HepG2 (cell line): ENCODE data around the gene ANXA3. TPM values are rescaled to one million over a fixed set of nuclear protein-coding genes. Genes with fewer than 3 reads are reported as not detected.

Source experiments
- ATAC-seq: fragments of 200-7000 bp; cut with Tn5 transposase; 3 replicates; pipeline ENCODE4 v1.9.1; 2020; ENCODE audit warnings: mild to moderate bottlenecking, moderate library complexity
- BruUV-seq: library from RNA; stranded (reverse); fragments of 400-500 nt; replicated peaks from 2 replicates; lab custom pipeline; 2021; lab: Mats Ljungman, UMichigan
- CTCF ChIA-PET: fragments of 300-600 bp; formaldehyde crosslinking; extraction: SDS; loops from one replicate; lab custom pipeline; 2021; ENCODE audit warnings: low total read pairs, inconsistent platforms, low intra/inter-chr PET ratio; lab: Yijun Ruan, JAX
- POLR2A ChIA-PET: fragments of 350-600 bp; sonication (Branson Sonifier 250); formaldehyde crosslinking; loops from one replicate; lab custom pipeline; 2020; ENCODE audit warnings: antibody characterized with exemption, inconsistent platforms; lab: Yijun Ruan, JAX
- DNase-seq: peaks from one replicate; pipeline ENCODE4 v3.0.0-alpha.2; 2015; ENCODE audit warnings: low spot score
- FAIRE-seq: peaks from 3 replicates; lab custom pipeline; 2011; peaks lifted over from hg19 to GRCh38; lab: Jason Lieb, UNC
- H2AFZ ChIP-seq: one replicate; pipeline ENCODE4 v1.6.1; 2011; ENCODE audit warnings: low read length, inconsistent platforms
- H3K27ac ChIP-seq: fragments of 300-600 bp; 3 replicates; pipeline ENCODE4 v1.8.0; 2011; ENCODE audit warnings: mixed run types, mild to moderate bottlenecking, mixed read lengths, low read length, inconsistent platforms; ENCODE audit not compliant: insufficient read depth; ENCODE audit errors: extremely low read length
- H3K27me3 ChIP-seq, 2 experiments: fragments of 200-600 bp in 1 of 2; 2 replicates in 1 of 2; 3 replicates in 1 of 2; pipeline versions ENCODE4 v1.6.0 to v1.8.0; 2011; ENCODE audit warnings: low read length in 2 of 2, mild to moderate bottlenecking in 2 of 2, moderate library complexity in 2 of 2, inconsistent platforms in 1 of 2; ENCODE audit not compliant: insufficient read depth in 2 of 2, control insufficient read depth in 1 of 2
- H3K36me3 ChIP-seq, 2 experiments: fragments of 200-600 bp in 1 of 2; replicated peaks in 1 of 2; 2 replicates in 1 of 2; 3 replicates in 1 of 2; pipeline versions ENCODE4 v1.5.1 to v1.8.0; 2011; ENCODE audit warnings: low read length in 2 of 2, inconsistent platforms in 1 of 2; ENCODE audit not compliant: insufficient read depth in 2 of 2, control insufficient read depth in 1 of 2
- H3K4me1 ChIP-seq: 2 replicates; pipeline ENCODE4 v1.5.1; 2012; ENCODE audit warnings: low read length, inconsistent platforms; ENCODE audit not compliant: insufficient read depth
- H3K4me2 ChIP-seq: 2 replicates; pipeline ENCODE4 v1.6.0; 2011; ENCODE audit warnings: low read depth, low read length, inconsistent platforms
- H3K4me3 ChIP-seq, 3 experiments: fragments of 200-600 bp in 1 of 3; sonication (generic), shearing (Covaris generic) in 1 of 3; replicated peaks in 1 of 3; 2 replicates each; pipeline ENCODE4 v1.5.1; 2011 to 2016; ENCODE audit warnings: low read length in 3 of 3, inconsistent platforms in 2 of 3, low read depth in 2 of 3, mild to moderate bottlenecking in 2 of 3, control low read depth in 1 of 3, mixed read lengths in 1 of 3; ENCODE audit not compliant: insufficient read depth in 1 of 3
- H3K79me2 ChIP-seq: one replicate; pipeline ENCODE4 v1.6.1; 2011; ENCODE audit warnings: low read length, inconsistent platforms; ENCODE audit not compliant: insufficient read depth
- H3K9ac ChIP-seq: 2 replicates; pipeline ENCODE4 v1.6.0; 2011; ENCODE audit warnings: mild to moderate bottlenecking, low read depth, low read length, inconsistent platforms; ENCODE audit not compliant: insufficient read depth
- H3K9me3 ChIP-seq: 2 replicates; pipeline ENCODE4 v1.5.1; 2012; ENCODE audit warnings: mild to moderate bottlenecking, low read length
- H4K20me1 ChIP-seq: 2 replicates; pipeline ENCODE4 v1.6.0; 2011; ENCODE audit warnings: inconsistent platforms, mild to moderate bottlenecking, low read length, moderate library complexity; ENCODE audit not compliant: insufficient read depth
- HOMEZ ChIP-seq: IDR thresholded peaks from 2 replicates; pipeline ENCODE4 v1.6.1; 2016; ENCODE audit warnings: low read depth
- KIAA2018 ChIP-seq: sonication (generic); formaldehyde crosslinking; IDR thresholded peaks from 2 replicates; pipeline ENCODE4 v1.5.0; 2020; ENCODE audit warnings: mild to moderate bottlenecking, missing genetic modification reagents, borderline replicate concordance
- MAFK ChIP-seq, 2 experiments: IDR thresholded peaks in 1 of 2; conservative IDR thresholded peaks in 1 of 2; 2 replicates each; pipeline ENCODE4 v1.6.1; 2011; ENCODE audit warnings: improper control_type of control experiment in 2 of 2, low read length in 2 of 2
- POLR2A ChIP-seq, 2 experiments: IDR thresholded peaks; 2 replicates each; pipeline ENCODE4 v1.6.1; 2011; ENCODE audit warnings: low read depth in 2 of 2, low read length in 2 of 2, mild to moderate bottlenecking in 1 of 2, moderate library complexity in 1 of 2; ENCODE audit not compliant: insufficient read depth in 1 of 2
- SNAPC4 ChIP-seq: sonication (generic); formaldehyde crosslinking; IDR thresholded peaks from 2 replicates; pipeline ENCODE4 v1.4.0; 2020; ENCODE audit warnings: mild to moderate bottlenecking, missing genetic modification reagents
- YEATS4 ChIP-seq: sonication (generic); formaldehyde crosslinking; IDR thresholded peaks from 2 replicates; pipeline ENCODE4 v1.4.0; 2020; ENCODE audit warnings: missing genetic modification reagents, borderline replicate concordance
- ZFP36L2 ChIP-seq: sonication (generic); formaldehyde crosslinking; IDR thresholded peaks from 2 replicates; pipeline ENCODE4 v1.4.0; 2020; ENCODE audit warnings: missing genetic modification reagents
- ZNF33A ChIP-seq: sonication (generic); formaldehyde crosslinking; IDR thresholded peaks from 2 replicates; pipeline ENCODE4 v1.5.1; 2020; ENCODE audit warnings: missing genetic modification reagents, mild to moderate bottlenecking, moderate library complexity, borderline replicate concordance
- ZNF460 ChIP-seq: sonication (generic); formaldehyde crosslinking; IDR thresholded peaks from 2 replicates; pipeline ENCODE4 v1.5.1; 2020; ENCODE audit warnings: missing genetic modification reagents, mild to moderate bottlenecking, borderline replicate concordance
- WGBS: methylation state at CpG from one replicate; pipeline ENCODE4 v1.1.6; 2017; ENCODE audit warnings: low lambda C conversion rate; 5-methylcytosine and 5-hydroxymethylcytosine counted together
- in situ Hi-C: cut with HindIII; loops from 2 replicates; pipeline ENCODE4 v1.10.0; 2017; ENCODE audit warnings: low pct_unique_long_range_greater_than_20kb; ENCODE audit not compliant: extremely low pct_ligation_motif_present
- intact Hi-C: fragments of 100-400 bp; cut with micrococcal nuclease; formaldehyde crosslinking; loops from one replicate; pipeline ENCODE4 v1.10.0; 2022; ENCODE audit not compliant: unreplicated experiment
- polyA plus RNA-seq, 8 experiments: library from polyadenylated mRNA; depleted of rRNA in 3 of 8; stranded (reverse) in 7 of 8; unstranded in 1 of 8; fragments of >200 nt; fragmentation: Illumina TruSeq in 4 of 8; extraction: Trizol in 4 of 8; gene quantifications; 2 replicates each; pipeline versions ENCODE4 v1.2.1 to v1.2.3, GENCODE V29; 2011 to 2016; ENCODE audit warnings: low read depth in 4 of 8, missing spikeins in 1 of 8, mixed read lengths in 1 of 8; ENCODE audit not compliant: insufficient read depth in 1 of 8
- total RNA-seq, 5 experiments: library from RNA; depleted of rRNA; stranded (reverse); fragments of >200 nt; fragmentation: Illumina TruSeq; extraction: Trizol; gene quantifications; 2 replicates each; pipeline ENCODE4 v1.2.3, GENCODE V29; 2016; ENCODE audit warnings: low read depth in 1 of 5

The ANXA3 gene
- total and polyA plus RNA-seq, 2 of the 13 experiments (the other 11 are each of a cell fraction or from before 2014, with no cell fraction given): 6.5 to 6.9 TPM

GRCh38 chr4:78596111-78596742 is 44.7 kb downstream of the ANXA3 start:
- no TSS peak for BruUV-seq
- no peaks in the 10 kb centered on the region for H3K4me1 ChIP-seq
- FAIRE-seq (no peak), DNase-seq (no peak), ATAC-seq (no peak)
- no peaks in the 10 kb centered on the region for H3K79me2 ChIP-seq
- H3K27me3 ChIP-seq: no peaks in the 10 kb centered on the region
- H2AFZ ChIP-seq: no peak overlapping the region
- ChIA-PET CTCF (no interaction called here), POLR2A (no interaction called here)
- WGBS: 94% methylated on average over 3 of the region's 3 CpGs
- no peak overlapping the region for H3K4me2 ChIP-seq
- intact Hi-C loops (no loop called here), in situ Hi-C loops (no loop called here)
- H3K4me3 ChIP-seq: no peak overlapping the region
- H3K9me3 ChIP-seq: no peaks in the 10 kb centered on the region
- H3K9ac ChIP-seq: no peak overlapping the region
- no peaks in the 10 kb centered on the region for H4K20me1 ChIP-seq
- no peak overlapping the region for H3K27ac ChIP-seq
- H3K36me3 ChIP-seq: no peaks in the 10 kb centered on the region; a peak in 1 of 5 replicates
- TF ChIP-seq POLR2A (IDR thresholded peaks at IDR 0.05; ENCODE audit: insufficient read depth in 1 of 2, low read depth in 2 of 2, low read length in 2 of 2): no peak
- no peak for TF ChIP-seq KIAA2018 (CRISPR knock-in tag)
- no peak for TF ChIP-seq ZNF460 (CRISPR knock-in tag)
- no peak for TF ChIP-seq ZFP36L2
- no peak for TF ChIP-seq HOMEZ (CRISPR knock-in tag)
- TF ChIP-seq SNAPC4 (CRISPR knock-in tag): no peak
- TF ChIP-seq MAFK (conservative IDR thresholded peaks at IDR 0.05 in 1 of 2, IDR thresholded peaks at IDR 0.05 in 1 of 2; ENCODE audit: low read length in 2 of 2): peak; percentile 39 to 61; a peak in 3 of 4 replicates
- TF ChIP-seq ZNF33A (CRISPR knock-in tag): no peak
- no peak for TF ChIP-seq YEATS4 (CRISPR knock-in tag)
